NCI-H774 (cell line): ENCODE results near the gene NGRN.
"Not testable (repeated sequence)": the region's sequence is repeated elsewhere in the genome, so short reads cannot be mapped to it uniquely, and the experiment has no call there.

Experiments used
- DNase-seq: peaks from one replicate; lab custom pipeline; 2025; lab: John Stamatoyannopoulos, UW

Gene NGRN

GRCh38 chr15:90281637-90282036 lies 16.2 kb downstream of the NGRN start:
- peak; percentile 7 for DNase-seq

- DNase-seq = no peak
These were observed 21.2 kb downstream of the NGRN start for GRCh38 chr15:90286678-90287077.

GRCh38 chr15:90287101-90287500 lies 21.6 kb downstream of the NGRN start:
- no peak for DNase-seq

GRCh38 chr15:90287946-90288345 lies 22.5 kb downstream of the NGRN start:
- DNase-seq = no peak

- DNase-seq = peak; percentile 66
These were observed 26.3 kb downstream of the NGRN start for GRCh38 chr15:90291679-90292356.

- DNase-seq = peak; percentile 95
These were observed 27.8 kb downstream of the NGRN start for GRCh38 chr15:90293040-90293810.

GRCh38 chr15:90294159-90294558 lies 28.7 kb downstream of the NGRN start:
- DNase-seq = no peak

GRCh38 chr15:90294601-90295269 lies 29.3 kb downstream of the NGRN start:
- DNase-seq = no peak

GRCh38 chr15:90295270-90295648 lies 29.8 kb downstream of the NGRN start:
- DNase-seq = no peak

- not testable (repeated sequence) for DNase-seq
These were observed 30.9 kb downstream of the NGRN start for GRCh38 chr15:90296316-90296884.

GRCh38 chr15:90297021-90297420 lies 31.5 kb downstream of the NGRN start:
- no peak for DNase-seq

GRCh38 chr15:90300541-90300940 lies 35.1 kb downstream of the NGRN start:
- DNase-seq = no peak

GRCh38 chr15:90300988-90301706 lies 35.7 kb downstream of the NGRN start:
- peak; percentile 2 for DNase-seq

GRCh38 chr15:90301707-90302300 lies 36.3 kb downstream of the NGRN start:
- no peak for DNase-seq

- not testable (repeated sequence) for DNase-seq
These were observed 39.9 kb downstream of the NGRN start for GRCh38 chr15:90305355-90305754.

- DNase-seq = no peak
These were observed 40.5 kb downstream of the NGRN start for GRCh38 chr15:90305932-90306331.

- DNase-seq = no peak
These were observed 41.1 kb downstream of the NGRN start for GRCh38 chr15:90306560-90306959.

- DNase-seq = no peak
These were observed 42.2 kb downstream of the NGRN start for GRCh38 chr15:90307661-90308060.

- no peak for DNase-seq
These were observed 43.5 kb downstream of the NGRN start for GRCh38 chr15:90309020-90309419.

GRCh38 chr15:90315278-90315982 lies 50.0 kb downstream of the NGRN start:
- no peak for DNase-seq

GRCh38 chr15:90316139-90316538 lies 50.7 kb downstream of the NGRN start:
- DNase-seq = no peak
